KBM-7 (cell line): Measurements from ENCODE around the gene PROK2.

Experiments used
- DNase-seq: peaks from one replicate; pipeline ENCODE4 v3.0.0-alpha.2; 2015
- in situ Hi-C: fragments of 300-500 bp; cut with MboI; formaldehyde crosslinking; loops from 2 replicates; pipeline ENCODE4 v1.14.3; 2020; ENCODE audit warnings: low sequenced_read_pairs, low pct_unique_long_range_greater_than_20kb, mixed read lengths

Gene PROK2

GRCh38 chr3:71784914-71785531, at the start of gene PROK2:
TSS of gene PROK2 (minus strand) at chr3:71785148. CDS start at chr3:71785052, 96 bp downstream.
- DNase-seq: no peak
- in situ Hi-C loops: no loop called here

GRCh38 chr3:71831599-71831998, 46.7 kb upstream of the PROK2 start:
- in situ Hi-C loops: no loop called here
- DNase-seq: no peak

GRCh38 chr3:71825551-71826283, 40.8 kb upstream of the PROK2 start:
- in situ Hi-C loops: no loop called here

GRCh38 chr3:71821116-71821515, 36.2 kb upstream of the PROK2 start:
- DNase-seq: no peak

More at GRCh38 chr3:71825551-71826283, 40.8 kb upstream of the PROK2 start:
- DNase-seq: no peak

GRCh38 chr3:71817262-71817661, 32.3 kb upstream of the PROK2 start:
- DNase-seq: no peak
- in situ Hi-C loops: no loop called here

More at GRCh38 chr3:71821116-71821515, 36.2 kb upstream of the PROK2 start:
- in situ Hi-C loops: no loop called here

GRCh38 chr3:71816767-71817156, 31.8 kb upstream of the PROK2 start:
- DNase-seq: no peak
- in situ Hi-C loops: no loop called here

GRCh38 chr3:71815340-71816067, 30.6 kb upstream of the PROK2 start:
- in situ Hi-C loops: no loop called here
- DNase-seq: no peak

GRCh38 chr3:71813704-71814103, 28.8 kb upstream of the PROK2 start:
- DNase-seq: no peak
- in situ Hi-C loops: no loop called here

GRCh38 chr3:71813073-71813472, 28.1 kb upstream of the PROK2 start:
- in situ Hi-C loops: no loop called here
- no peak for DNase-seq

- in situ Hi-C loops: no loop called here
- no peak for DNase-seq
Observed at GRCh38 chr3:71810056-71810455, 25.1 kb upstream of the PROK2 start.

GRCh38 chr3:71809321-71810026, 24.5 kb upstream of the PROK2 start:
- DNase-seq: no peak
- in situ Hi-C loops: no loop called here

GRCh38 chr3:71806736-71807135, 21.8 kb upstream of the PROK2 start:
- DNase-seq: no peak
- in situ Hi-C loops: no loop called here

GRCh38 chr3:71805691-71806090, 20.7 kb upstream of the PROK2 start:
- DNase-seq: no peak
- in situ Hi-C loops: no loop called here

- peak; percentile 43 for DNase-seq
- in situ Hi-C loops: no loop called here
Observed at GRCh38 chr3:71805199-71805598, 20.3 kb upstream of the PROK2 start.

- DNase-seq: no peak
- in situ Hi-C loops: no loop called here
Observed at GRCh38 chr3:71803248-71803647, 18.3 kb upstream of the PROK2 start.

GRCh38 chr3:71801986-71802385, 17.0 kb upstream of the PROK2 start:
- in situ Hi-C loops: no loop called here
- no peak for DNase-seq

- in situ Hi-C loops: no loop called here
- DNase-seq: no peak
Observed at GRCh38 chr3:71800023-71800422, 15.1 kb upstream of the PROK2 start.

- no peak for DNase-seq
- in situ Hi-C loops: no loop called here
Observed at GRCh38 chr3:71797455-71797854, 12.5 kb upstream of the PROK2 start.

- DNase-seq: no peak
- in situ Hi-C loops: no loop called here
Observed at GRCh38 chr3:71796290-71796689, 11.3 kb upstream of the PROK2 start.

GRCh38 chr3:71791634-71792033, 6.7 kb upstream of the PROK2 start:
- in situ Hi-C loops: no loop called here

More at GRCh38 chr3:71791634-71792033, 6.7 kb upstream of the PROK2 start:
- DNase-seq: no peak
